ENCODE data around the gene CLDN14.
"Not testable (repeated sequence)": the region's sequence is repeated elsewhere in the genome, so short reads cannot be mapped to it uniquely, and the experiment has no call there.

Gene CLDN14

DNA sequence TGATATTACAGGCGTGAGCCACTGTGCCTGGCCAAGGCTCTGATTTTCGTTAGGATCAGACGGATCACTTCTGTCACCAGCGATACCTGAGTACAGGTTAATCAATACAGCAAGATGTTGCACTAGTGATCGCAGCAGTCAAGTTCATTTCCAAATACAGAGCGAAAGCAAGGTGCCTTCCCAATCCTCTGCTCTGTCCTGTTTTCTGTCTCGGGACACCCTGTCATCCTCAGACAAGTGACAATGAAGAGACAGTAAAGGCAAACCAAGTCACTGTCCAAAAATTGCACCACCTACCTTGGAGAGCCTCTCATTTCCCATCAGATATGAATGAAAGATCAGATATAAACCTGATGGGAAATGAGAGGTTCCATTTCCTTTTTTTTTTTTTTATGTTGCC, 5.6 kb upstream of the CLDN14 start:
- H3K27ac ChIP-seq (ENCODE audit: low read depth, low read length): no peak overlapping the region
- H3K9me3 ChIP-seq (ENCODE audit: control insufficient read depth in 5 of 5, low read length in 5 of 5): no peaks in the 10 kb centered on the region
- H3K4me3 ChIP-seq (ENCODE audit: low read depth in 1 of 5, low read length in 5 of 5): no peak overlapping the region
- H3K9ac ChIP-seq (ENCODE audit: low read length in 5 of 5): no peak overlapping the region
- no peaks in the 10 kb centered on the region for H3K27me3 ChIP-seq (ENCODE audit: control insufficient read depth in 5 of 5, insufficient read depth in 4 of 5, low read length in 5 of 5)
- H3K4me1 ChIP-seq (ENCODE audit: control insufficient read depth in 5 of 5, insufficient read depth in 5 of 5, low read length in 5 of 5): no peaks in the 10 kb centered on the region
- H3K36me3 ChIP-seq (ENCODE audit: control insufficient read depth in 5 of 5, insufficient read depth in 5 of 5, low read length in 5 of 5): no peaks in the 10 kb centered on the region

DNA sequence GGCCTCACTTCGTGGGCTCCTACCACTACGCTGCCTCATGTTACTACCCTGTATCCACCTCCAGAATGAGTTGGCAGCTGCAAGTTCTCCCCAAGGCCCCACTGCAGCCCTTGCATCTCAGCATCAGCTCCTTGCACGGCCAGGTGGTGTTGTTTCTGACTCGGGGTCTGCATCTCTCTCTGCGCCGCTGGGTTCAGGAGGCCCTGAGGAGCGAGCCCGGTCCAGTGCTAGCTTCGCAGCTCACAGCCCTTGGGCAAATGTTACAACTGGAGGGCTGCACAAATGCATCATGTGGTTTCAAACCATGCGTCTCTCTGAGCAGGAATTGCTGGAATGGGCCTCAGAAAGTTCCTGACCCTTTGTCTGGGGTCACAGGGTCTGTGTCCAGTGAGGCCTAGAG, 3.2 kb upstream of the CLDN14 start:
- H3K9ac ChIP-seq (ENCODE audit: low read length in 5 of 5): no peak overlapping the region
- peaks cover 0 to 5% (median 0%) of the 10 kb centered on the region in 5 donors for H3K27me3 ChIP-seq (ENCODE audit: control insufficient read depth in 5 of 5, insufficient read depth in 4 of 5, low read length in 5 of 5)
- no peak overlapping the region for H3K4me3 ChIP-seq (ENCODE audit: low read depth in 1 of 5, low read length in 5 of 5)
- no peaks in the 10 kb centered on the region for H3K36me3 ChIP-seq (ENCODE audit: control insufficient read depth in 5 of 5, insufficient read depth in 5 of 5, low read length in 5 of 5)
- no peak overlapping the region for H3K27ac ChIP-seq (ENCODE audit: low read depth, low read length)
- H3K4me1 ChIP-seq (ENCODE audit: control insufficient read depth in 5 of 5, insufficient read depth in 5 of 5, low read length in 5 of 5): no peaks in the 10 kb centered on the region
- H3K9me3 ChIP-seq (ENCODE audit: control insufficient read depth in 5 of 5, low read length in 5 of 5): no peaks in the 10 kb centered on the region

DNA sequence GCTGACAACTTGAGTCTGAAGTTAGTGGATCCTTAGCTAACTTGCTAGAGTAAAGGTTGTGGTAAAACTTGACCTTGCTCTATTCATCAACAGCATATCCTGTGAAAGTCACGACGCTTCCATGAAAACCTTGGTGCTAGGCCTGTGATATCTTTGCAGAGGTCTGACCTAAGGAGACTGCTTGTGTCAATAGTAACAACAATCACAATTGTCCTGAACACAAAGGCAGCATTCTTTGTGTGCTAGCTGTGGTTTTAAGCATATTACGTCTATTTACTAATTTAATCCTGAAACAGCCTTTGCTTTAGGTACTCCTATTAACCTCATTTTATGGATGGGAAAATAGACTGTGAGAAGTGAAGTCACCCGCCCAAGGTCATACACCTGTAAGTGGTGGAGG, 2.8 kb upstream of the CLDN14 start:
- Histone ChIP-seq H3K36me3 (ENCODE audit: control insufficient read depth in 5 of 5, insufficient read depth in 5 of 5, low read length in 5 of 5) (no peaks in the 10 kb centered on the region), H3K9me3 (ENCODE audit: control insufficient read depth in 5 of 5, low read length in 5 of 5) (no peaks in the 10 kb centered on the region), H3K4me1 (ENCODE audit: control insufficient read depth in 5 of 5, insufficient read depth in 5 of 5, low read length in 5 of 5) (no peaks in the 10 kb centered on the region), H3K27ac (ENCODE audit: low read depth, low read length) (no peak overlapping the region), H3K9ac (ENCODE audit: low read length in 5 of 5) (no peak overlapping the region), H3K27me3 (ENCODE audit: control insufficient read depth in 5 of 5, insufficient read depth in 4 of 5, low read length in 5 of 5) (peaks cover 0 to 5% (median 0%) of the 10 kb centered on the region in 5 donors), H3K4me3 (ENCODE audit: low read depth in 1 of 5, low read length in 5 of 5) (no peak overlapping the region)

DNA sequence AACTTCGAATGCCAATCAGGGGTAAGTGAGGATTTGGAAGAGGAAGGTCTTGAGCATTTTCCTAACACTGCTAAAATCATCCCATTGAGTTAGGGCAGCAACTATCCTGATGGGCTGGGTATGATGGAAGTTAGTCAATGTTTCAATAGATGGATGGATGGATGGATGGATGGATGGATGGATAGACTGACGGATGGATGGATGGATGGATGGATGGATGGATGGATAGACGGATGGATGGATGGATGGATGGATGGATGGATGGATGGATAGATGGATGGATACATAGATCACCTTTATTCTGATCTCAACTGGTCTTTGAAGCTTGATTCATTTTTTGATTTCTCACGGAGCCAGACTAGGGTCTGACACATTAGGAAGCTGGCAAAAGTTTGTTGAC, 2.3 kb upstream of the CLDN14 start:
- H3K36me3 ChIP-seq (ENCODE audit: control insufficient read depth in 5 of 5, insufficient read depth in 5 of 5, low read length in 5 of 5): no peaks in the 10 kb centered on the region
- H3K4me1 ChIP-seq (ENCODE audit: control insufficient read depth in 5 of 5, insufficient read depth in 5 of 5, low read length in 5 of 5): no peaks in the 10 kb centered on the region
- H3K4me3 ChIP-seq (ENCODE audit: low read depth in 1 of 5, low read length in 5 of 5): no peak overlapping the region
- H3K9me3 ChIP-seq (ENCODE audit: control insufficient read depth in 5 of 5, low read length in 5 of 5): no peaks in the 10 kb centered on the region
- H3K9ac ChIP-seq (ENCODE audit: low read length in 5 of 5): no peak overlapping the region
- H3K27me3 ChIP-seq (ENCODE audit: control insufficient read depth in 5 of 5, insufficient read depth in 4 of 5, low read length in 5 of 5): peaks cover 0 to 5% (median 0%) of the 10 kb centered on the region in 5 donors
- H3K27ac ChIP-seq (ENCODE audit: low read depth, low read length): no peak overlapping the region

DNA sequence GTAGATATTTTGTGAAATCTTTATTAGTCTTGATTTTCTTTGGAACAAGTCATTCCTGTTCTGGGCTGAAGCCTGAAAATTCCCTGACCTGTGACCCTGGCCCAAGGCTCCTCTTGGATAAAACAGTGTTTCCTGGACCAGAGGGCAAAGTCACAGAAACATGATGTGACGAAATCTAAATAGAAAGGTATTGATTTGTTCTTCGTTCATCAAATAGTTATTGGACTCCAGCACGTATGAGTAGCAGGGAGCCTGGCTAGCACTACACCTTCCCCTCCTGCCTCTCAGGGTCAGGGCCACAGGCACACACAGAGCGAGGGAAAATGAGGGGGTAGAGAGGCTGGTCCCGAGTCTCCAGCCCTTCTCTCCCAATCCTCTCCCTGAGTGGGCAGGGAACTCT, 1.7 kb upstream of the CLDN14 start:
- no peaks in the 10 kb centered on the region for H3K36me3 ChIP-seq (ENCODE audit: control insufficient read depth in 5 of 5, insufficient read depth in 5 of 5, low read length in 5 of 5)
- peaks cover 0 to 5% (median 0%) of the 10 kb centered on the region in 5 donors for H3K27me3 ChIP-seq (ENCODE audit: control insufficient read depth in 5 of 5, insufficient read depth in 4 of 5, low read length in 5 of 5)
- H3K4me1 ChIP-seq (ENCODE audit: control insufficient read depth in 5 of 5, insufficient read depth in 5 of 5, low read length in 5 of 5): no peaks in the 10 kb centered on the region
- H3K9ac ChIP-seq (ENCODE audit: low read length in 5 of 5): no peak overlapping the region
- H3K9me3 ChIP-seq (ENCODE audit: control insufficient read depth in 5 of 5, low read length in 5 of 5): no peaks in the 10 kb centered on the region
- H3K4me3 ChIP-seq (ENCODE audit: low read depth in 1 of 5, low read length in 5 of 5): no peak overlapping the region
- no peak overlapping the region for H3K27ac ChIP-seq (ENCODE audit: low read depth, low read length)

DNA sequence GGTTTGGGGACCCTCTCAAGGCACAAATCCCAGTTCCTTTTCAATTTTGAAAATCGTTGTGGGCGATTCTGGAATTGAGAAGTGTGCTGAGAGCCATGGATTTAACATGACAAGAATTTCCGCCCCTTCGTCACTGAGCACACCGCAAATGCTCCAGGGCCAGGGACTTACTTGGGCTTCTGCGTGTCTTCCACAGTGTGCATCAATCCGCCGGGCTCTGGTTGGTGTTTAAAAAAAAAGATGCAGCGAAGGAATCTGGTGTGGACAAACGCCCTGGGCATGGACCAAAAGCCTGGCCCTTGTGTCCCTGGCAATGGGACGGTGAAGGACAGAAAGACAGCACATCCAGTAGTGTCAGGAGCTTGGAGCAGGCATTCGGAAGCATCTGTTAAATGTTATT, 696 bp upstream of the CLDN14 start:
- Histone ChIP-seq H3K27ac (ENCODE audit: low read depth, low read length) (no peak overlapping the region), H3K4me3 (ENCODE audit: low read depth in 1 of 5, low read length in 5 of 5) (no peak overlapping the region), H3K4me1 (ENCODE audit: control insufficient read depth in 5 of 5, insufficient read depth in 5 of 5, low read length in 5 of 5) (no peaks in the 10 kb centered on the region)

DNA sequence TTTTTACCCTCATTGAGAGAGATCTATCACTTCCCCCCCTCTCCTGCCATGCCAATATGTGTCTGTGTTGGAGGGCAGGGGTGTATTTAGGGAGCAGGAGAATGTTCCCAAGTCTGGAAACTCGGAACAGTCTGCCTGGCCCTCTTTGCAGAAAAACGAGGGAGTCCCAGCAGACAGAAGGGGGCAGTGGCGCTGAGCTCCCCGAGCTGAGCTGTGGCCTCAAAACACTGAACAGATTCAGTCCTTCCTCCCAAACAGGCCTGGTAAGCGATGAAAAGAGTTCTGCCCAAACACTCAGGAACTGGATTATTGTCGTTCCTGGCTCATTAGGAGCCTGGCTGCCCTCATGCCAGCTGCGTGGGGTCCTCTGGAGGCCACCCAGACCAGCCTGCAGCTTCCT, 981 bp downstream of the CLDN14 start:
- no peak overlapping the region for H3K9ac ChIP-seq (ENCODE audit: low read length in 5 of 5)
- H3K4me3 ChIP-seq (ENCODE audit: low read depth in 1 of 5, low read length in 5 of 5): no peak overlapping the region
- no peaks in the 10 kb centered on the region for H3K9me3 ChIP-seq (ENCODE audit: control insufficient read depth in 5 of 5, low read length in 5 of 5)
- H3K4me1 ChIP-seq (ENCODE audit: control insufficient read depth in 5 of 5, insufficient read depth in 5 of 5, low read length in 5 of 5): no peaks in the 10 kb centered on the region
- H3K36me3 ChIP-seq (ENCODE audit: control insufficient read depth in 5 of 5, insufficient read depth in 5 of 5, low read length in 5 of 5): no peaks in the 10 kb centered on the region
- no peak overlapping the region for H3K27ac ChIP-seq (ENCODE audit: low read depth, low read length)
- peaks cover 0 to 5% (median 4%) of the 10 kb centered on the region in 5 donors for H3K27me3 ChIP-seq (ENCODE audit: control insufficient read depth in 5 of 5, insufficient read depth in 4 of 5, low read length in 5 of 5)

More for the DNA sequence above, 696 bp upstream of the CLDN14 start:
- Histone ChIP-seq H3K27me3 (ENCODE audit: control insufficient read depth in 5 of 5, insufficient read depth in 4 of 5, low read length in 5 of 5) (peaks cover 0 to 5% (median 0%) of the 10 kb centered on the region in 5 donors), H3K9ac (ENCODE audit: low read length in 5 of 5) (no peak overlapping the region), H3K36me3 (ENCODE audit: control insufficient read depth in 5 of 5, insufficient read depth in 5 of 5, low read length in 5 of 5) (no peaks in the 10 kb centered on the region), H3K9me3 (ENCODE audit: control insufficient read depth in 5 of 5, low read length in 5 of 5) (no peaks in the 10 kb centered on the region)

DNA sequence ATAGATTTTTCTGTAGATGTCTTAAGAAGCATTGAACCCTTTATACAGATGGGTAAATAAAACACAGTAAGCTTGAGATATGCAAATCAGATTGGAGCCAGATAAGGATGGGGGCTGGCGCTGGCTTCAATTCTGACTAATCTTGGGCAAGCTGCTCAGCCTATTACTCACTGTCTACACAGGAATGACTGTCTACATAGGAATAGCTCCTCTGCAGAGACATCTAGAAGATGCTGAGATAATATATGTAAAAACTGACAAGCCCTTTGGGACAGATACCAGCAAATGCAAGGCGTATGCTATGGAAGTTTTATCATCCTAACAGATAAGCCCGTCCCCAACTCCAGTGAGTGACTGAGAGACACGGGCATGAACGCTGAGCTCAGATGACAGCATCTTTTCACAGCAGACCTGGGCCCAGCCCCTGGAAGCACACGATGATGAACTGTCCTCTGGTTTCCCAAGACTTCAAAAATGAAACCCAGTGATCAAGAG, 1.7 kb downstream of the CLDN14 start:
- Histone ChIP-seq H3K36me3 (ENCODE audit: control insufficient read depth in 5 of 5, insufficient read depth in 5 of 5, low read length in 5 of 5) (no peaks in the 10 kb centered on the region), H3K9me3 (ENCODE audit: control insufficient read depth in 5 of 5, low read length in 5 of 5) (no peaks in the 10 kb centered on the region), H3K9ac (ENCODE audit: low read length in 5 of 5) (no peak overlapping the region), H3K4me1 (ENCODE audit: control insufficient read depth in 5 of 5, insufficient read depth in 5 of 5, low read length in 5 of 5) (no peaks in the 10 kb centered on the region), H3K27ac (ENCODE audit: low read depth, low read length) (no peak overlapping the region), H3K27me3 (ENCODE audit: control insufficient read depth in 5 of 5, insufficient read depth in 4 of 5, low read length in 5 of 5) (peaks cover 0 to 7% (median 4%) of the 10 kb centered on the region in 5 donors), H3K4me3 (ENCODE audit: low read depth in 1 of 5, low read length in 5 of 5) (no peak overlapping the region)

DNA sequence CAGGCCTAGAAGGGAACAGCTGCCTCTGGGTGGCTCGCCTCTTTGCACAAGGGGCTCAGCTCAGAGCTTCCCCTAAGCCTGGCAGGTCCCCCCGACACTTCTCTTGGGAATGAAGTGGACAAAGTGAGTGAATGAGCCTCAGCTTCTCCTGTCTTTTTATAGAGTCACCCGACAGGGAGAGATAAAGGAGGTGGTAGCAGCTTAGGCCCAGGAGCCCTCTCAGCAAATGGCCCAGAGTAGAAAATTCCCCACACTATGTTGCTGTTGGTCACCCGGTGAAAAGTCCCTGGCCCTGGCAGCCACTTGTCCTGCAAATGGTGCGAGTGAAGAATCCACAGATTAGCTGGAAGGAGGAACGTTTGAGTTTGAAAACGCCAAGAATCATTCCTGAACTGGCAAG, 2.4 kb downstream of the CLDN14 start:
- no peaks in the 10 kb centered on the region for H3K4me1 ChIP-seq (ENCODE audit: control insufficient read depth in 5 of 5, insufficient read depth in 5 of 5, low read length in 5 of 5)
- H3K9me3 ChIP-seq (ENCODE audit: control insufficient read depth in 5 of 5, low read length in 5 of 5): no peaks in the 10 kb centered on the region
- no peak overlapping the region for H3K9ac ChIP-seq (ENCODE audit: low read length in 5 of 5)
- peaks cover 0 to 7% (median 4%) of the 10 kb centered on the region in 5 donors for H3K27me3 ChIP-seq (ENCODE audit: control insufficient read depth in 5 of 5, insufficient read depth in 4 of 5, low read length in 5 of 5)
- H3K36me3 ChIP-seq (ENCODE audit: control insufficient read depth in 5 of 5, insufficient read depth in 5 of 5, low read length in 5 of 5): no peaks in the 10 kb centered on the region
- H3K4me3 ChIP-seq (ENCODE audit: low read depth in 1 of 5, low read length in 5 of 5): no peak overlapping the region
- H3K27ac ChIP-seq (ENCODE audit: low read depth, low read length): no peak overlapping the region

DNA sequence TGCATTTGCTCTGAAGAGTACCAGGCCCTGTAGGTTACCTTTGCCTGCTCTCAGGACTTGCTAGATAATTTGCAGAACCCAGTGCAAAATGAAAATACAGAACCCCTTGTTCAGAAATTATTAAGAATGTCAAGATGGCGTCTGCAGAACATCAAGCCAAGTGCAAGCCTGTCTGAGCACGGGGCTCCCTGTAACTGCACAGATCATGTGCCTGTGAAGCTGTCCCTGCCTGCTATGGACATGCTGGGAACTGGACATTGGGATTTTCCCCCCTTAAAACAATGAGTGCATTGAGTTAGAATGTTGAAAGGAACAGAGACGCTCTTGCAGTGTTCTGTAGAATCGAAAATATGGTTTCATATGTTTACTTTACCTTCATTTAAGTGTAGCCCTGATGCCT, 2.9 kb downstream of the CLDN14 start:
- no peaks in the 10 kb centered on the region for H3K9me3 ChIP-seq (ENCODE audit: control insufficient read depth in 5 of 5, low read length in 5 of 5)
- H3K9ac ChIP-seq (ENCODE audit: low read length in 5 of 5): no peak overlapping the region
- no peak overlapping the region for H3K4me3 ChIP-seq (ENCODE audit: low read depth in 1 of 5, low read length in 5 of 5)
- H3K27ac ChIP-seq (ENCODE audit: low read depth, low read length): no peak overlapping the region
- H3K27me3 ChIP-seq (ENCODE audit: control insufficient read depth in 5 of 5, insufficient read depth in 4 of 5, low read length in 5 of 5): peaks cover 0 to 7% (median 4%) of the 10 kb centered on the region in 5 donors
- no peaks in the 10 kb centered on the region for H3K36me3 ChIP-seq (ENCODE audit: control insufficient read depth in 5 of 5, insufficient read depth in 5 of 5, low read length in 5 of 5)
- H3K4me1 ChIP-seq (ENCODE audit: control insufficient read depth in 5 of 5, insufficient read depth in 5 of 5, low read length in 5 of 5): no peaks in the 10 kb centered on the region

DNA sequence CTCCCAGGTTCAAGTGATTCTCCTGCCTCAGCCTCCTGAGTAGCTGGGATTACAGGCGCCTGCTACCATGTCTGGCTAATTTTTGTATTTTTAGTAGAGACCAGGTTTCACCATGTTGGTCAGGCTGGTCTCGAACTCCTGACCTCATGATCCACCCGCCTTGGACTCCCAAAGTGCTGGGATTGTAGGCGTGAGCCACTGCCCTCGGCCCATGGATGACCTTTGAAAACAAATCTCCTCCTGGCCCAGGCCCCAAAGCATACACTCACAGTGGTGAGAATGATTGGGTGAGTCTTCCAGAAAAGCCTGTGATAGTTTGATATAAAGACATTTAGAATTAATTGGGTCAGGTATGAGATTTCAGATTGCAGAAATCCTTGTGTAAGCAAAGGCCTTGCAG, 3.4 kb downstream of the CLDN14 start:
- H3K4me1 ChIP-seq (ENCODE audit: control insufficient read depth in 5 of 5, insufficient read depth in 5 of 5, low read length in 5 of 5); H3K27ac ChIP-seq (ENCODE audit: low read depth, low read length); H3K4me3 ChIP-seq (ENCODE audit: low read depth in 1 of 5, low read length in 5 of 5): not testable (repeated sequence)

More for the DNA sequence above, 3.4 kb downstream of the CLDN14 start:
- H3K36me3 ChIP-seq (ENCODE audit: control insufficient read depth in 5 of 5, insufficient read depth in 5 of 5, low read length in 5 of 5); H3K9ac ChIP-seq (ENCODE audit: low read length in 5 of 5); H3K27me3 ChIP-seq (ENCODE audit: control insufficient read depth in 5 of 5, insufficient read depth in 4 of 5, low read length in 5 of 5); H3K9me3 ChIP-seq (ENCODE audit: control insufficient read depth in 5 of 5, low read length in 5 of 5): not testable (repeated sequence)

Measured in subcutaneous abdominal adipose tissue (tissue), 5 donors.